Natural killer cell (primary cell): ENCODE data around the gene PHF21A. TPM values are rescaled to one million over a fixed set of nuclear protein-coding genes. Genes with fewer than 3 reads are reported as not detected.

ENCODE experiments used
- ATAC-seq, 3 donors: fragments of 150-1000 bp in 2 of 3; fragments of 200-7000 bp in 1 of 3; cut with Tn5 transposase; 1 replicate in 1 of 3; 2 replicates in 2 of 3; pipeline ENCODE4 v1.10.0; 2021; ENCODE audit warnings: mild to moderate bottlenecking in 2 of 3, moderate library complexity in 2 of 3
- DNase-seq, 2 donors: peaks; one replicate each; pipeline versions ENCODE4 v3.0.0 to v3.0.0-alpha.2; 2013 to 2021; ENCODE audit warnings: mixed read lengths in 1 of 2
- H3K27ac ChIP-seq: one replicate; pipeline ENCODE4 v1.5.1; 2013; ENCODE audit warnings: mild to moderate bottlenecking, low read length
- H3K27me3 ChIP-seq: one replicate; pipeline ENCODE4 v1.6.1; 2013; ENCODE audit warnings: low read length; ENCODE audit not compliant: control insufficient read depth, insufficient read depth
- H3K36me3 ChIP-seq: one replicate; pipeline ENCODE4 v1.6.1; 2013; ENCODE audit warnings: low read length; ENCODE audit not compliant: control insufficient read depth, insufficient read depth
- H3K4me1 ChIP-seq: one replicate; pipeline ENCODE4 v1.6.1; 2013; ENCODE audit warnings: low read length; ENCODE audit not compliant: control insufficient read depth, insufficient read depth
- H3K4me3 ChIP-seq: one replicate; pipeline ENCODE4 v1.5.1; 2013; ENCODE audit warnings: low read length
- H3K9me3 ChIP-seq: one replicate; pipeline ENCODE4 v1.6.1; 2013; ENCODE audit warnings: low read length; ENCODE audit not compliant: control insufficient read depth, insufficient read depth
- H3K27ac Mint-ChIP-seq, 2 donors: one replicate each; pipeline ENCODE4 v1.8.0; 2022; ENCODE audit warnings: mild to moderate bottlenecking in 2 of 2, mixed read lengths in 2 of 2, moderate library complexity in 1 of 2
- H3K27me3 Mint-ChIP-seq, 2 donors: one replicate each; pipeline ENCODE4 v1.8.0; 2022; ENCODE audit warnings: low read depth in 2 of 2, mixed read lengths in 2 of 2
- H3K36me3 Mint-ChIP-seq: one replicate; pipeline ENCODE4 v1.8.0; 2022; ENCODE audit warnings: mixed read lengths
- H3K4me1 Mint-ChIP-seq, 2 donors: one replicate each; pipeline ENCODE4 v1.8.0; 2022; ENCODE audit warnings: mixed read lengths in 2 of 2
- H3K4me3 Mint-ChIP-seq: one replicate; pipeline ENCODE4 v1.8.0; 2022; ENCODE audit warnings: mild to moderate bottlenecking, moderate library complexity, mixed read lengths
- H3K9me3 Mint-ChIP-seq, 2 donors: one replicate each; pipeline ENCODE4 v1.8.0; 2022; ENCODE audit warnings: mixed read lengths in 2 of 2
- CTCF ChIP-seq: fragments of 200-600 bp; IDR thresholded peaks from one replicate; pipeline ENCODE4 v1.8.0; 2022; ENCODE audit warnings: antibody characterized with exemption
- WGBS: methylation state at CpG from one replicate; pipeline ENCODE4 v1.1.7; 2013; ENCODE audit warnings: missing lambda C conversion rate; ENCODE audit not compliant: insufficient coverage; 5-methylcytosine and 5-hydroxymethylcytosine counted together
- intact Hi-C: fragments of 100-400 bp; cut with micrococcal nuclease; formaldehyde crosslinking; loops from one replicate; pipeline ENCODE4 v1.14.2; 2022
- total RNA-seq, 4 donors: library from RNA; stranded (reverse); fragments of 120-200 nt in 1 of 4; gene quantifications; one replicate each; pipeline versions ENCODE4 v1.2.3 to v1.2.4, GENCODE V29; 2013 to 2022

PHF21A gene
- total RNA-seq, 3 donors from 2014 or later (not counting 1 experiment from before 2014, with no cell fraction given) = 138 to 147 (median 139) TPM

- H3K9me3 Mint-ChIP-seq = no peaks in the 10 kb centered on the region
- no peaks in the 10 kb centered on the region for H3K27me3 Mint-ChIP-seq
- 100% methylated on average over 1 of the region's 1 CpG for WGBS
- no peak overlapping the region for H3K4me3 Mint-ChIP-seq
- DNase-seq = no peak
- intact Hi-C loops = no loop called here
- H3K36me3 ChIP-seq = peaks cover 11% of the 10 kb centered on the region
- H3K27me3 ChIP-seq = no peaks in the 10 kb centered on the region
- H3K4me1 ChIP-seq = no peaks in the 10 kb centered on the region
- H3K4me1 Mint-ChIP-seq = peaks cover 14 to 25% of the 10 kb centered on the region in 2 donors
- no peak for ATAC-seq
- TF ChIP-seq CTCF = no peak
- no peaks in the 10 kb centered on the region for H3K36me3 Mint-ChIP-seq
- no peaks in the 10 kb centered on the region for H3K9me3 ChIP-seq
- peak overlapping the region in 1 of 2 donors; percentile 56 for H3K27ac Mint-ChIP-seq
- no peak overlapping the region for H3K4me3 ChIP-seq
- no peak overlapping the region for H3K27ac ChIP-seq
Observed at GRCh38 chr11:46090375-46090774, 30.9 kb downstream of the PHF21A start.

GRCh38 chr11:46079662-46080061 lies 41.6 kb downstream of the PHF21A start:
- intact Hi-C loops = no loop called here
- Histone ChIP-seq H3K4me1 (no peaks in the 10 kb centered on the region), H3K4me3 (no peak overlapping the region), H3K36me3 (peaks cover 40% of the 10 kb centered on the region), H3K9me3 (no peaks in the 10 kb centered on the region), H3K27ac (no peak overlapping the region), H3K27me3 (no peaks in the 10 kb centered on the region)
- no peaks in the 10 kb centered on the region for H3K27me3 Mint-ChIP-seq
- no peak for TF ChIP-seq CTCF
- H3K4me1 Mint-ChIP-seq = peaks cover 0 to 5% of the 10 kb centered on the region in 2 donors
- 79% methylated on average over 2 of the region's 3 CpGs for WGBS
- peak overlapping the region in 1 of 2 donors; percentile 15 for H3K27ac Mint-ChIP-seq
- H3K4me3 Mint-ChIP-seq = no peak overlapping the region
- DNase-seq (no peak), ATAC-seq (no peak)
- no peaks in the 10 kb centered on the region for H3K36me3 Mint-ChIP-seq
- no peaks in the 10 kb centered on the region for H3K9me3 Mint-ChIP-seq

- Histone ChIP-seq H3K27ac (no peak overlapping the region), H3K36me3 (peaks cover 26% of the 10 kb centered on the region), H3K27me3 (no peaks in the 10 kb centered on the region), H3K4me1 (no peaks in the 10 kb centered on the region), H3K4me3 (no peak overlapping the region), H3K9me3 (no peaks in the 10 kb centered on the region)
- Mint-ChIP-seq H3K9me3 (no peaks in the 10 kb centered on the region), H3K36me3 (no peaks in the 10 kb centered on the region), H3K4me3 (no peak overlapping the region), H3K27me3 (no peaks in the 10 kb centered on the region), H3K27ac (no peak overlapping the region), H3K4me1 (peaks cover 11 to 15% of the 10 kb centered on the region in 2 donors)
- no peak for TF ChIP-seq CTCF
- DNase-seq (no peak), ATAC-seq (no peak)
- WGBS = 100% methylated on average over 1 of the region's 2 CpGs
- intact Hi-C loops = no loop called here
Observed at GRCh38 chr11:46075928-46076327, 45.3 kb downstream of the PHF21A start.

GRCh38 chr11:46075168-46075567 lies 46.1 kb downstream of the PHF21A start:
- no peak for DNase-seq
- Mint-ChIP-seq H3K27me3 (no peaks in the 10 kb centered on the region), H3K27ac (no peak overlapping the region), H3K36me3 (no peaks in the 10 kb centered on the region), H3K4me1 (peaks cover 11 to 16% of the 10 kb centered on the region in 2 donors), H3K9me3 (no peaks in the 10 kb centered on the region), H3K4me3 (no peak overlapping the region)
- peaks cover 24% of the 10 kb centered on the region for H3K36me3 ChIP-seq
- 69% methylated on average over 5 of the region's 5 CpGs for WGBS
- intact Hi-C loops = no loop called here
- no peak for TF ChIP-seq CTCF
- no peak overlapping the region for H3K4me3 ChIP-seq
- H3K4me1 ChIP-seq = no peaks in the 10 kb centered on the region
- ATAC-seq = no peak
- H3K27ac ChIP-seq = no peak overlapping the region
- no peaks in the 10 kb centered on the region for H3K27me3 ChIP-seq
- H3K9me3 ChIP-seq = no peaks in the 10 kb centered on the region
